Caco-2 (cell line): ENCODE measurements around the gene ZNF438. TPM values are rescaled to one million over a fixed set of nuclear protein-coding genes. Genes with fewer than 3 reads are reported as not detected.

ENCODE experiments used
- BruUV-seq: library from RNA; stranded (reverse); fragments of 400-500 nt; replicated peaks from 2 replicates; lab custom pipeline; 2021; lab: Mats Ljungman, UMichigan
- CTCF ChIA-PET: fragments of 300-600 bp; sonication (Branson Sonifier 250); formaldehyde crosslinking; loops from one replicate; lab custom pipeline; 2022; ENCODE audit warnings: antibody characterized with exemption; lab: Charles Lee
- POLR2A ChIA-PET: fragments of 300-600 bp; sonication (Branson Sonifier 250); formaldehyde crosslinking; loops from one replicate; lab custom pipeline; 2022; ENCODE audit warnings: antibody characterized with exemption; lab: Charles Lee
- DNase-seq, 2 experiments: peaks; one replicate each; pipeline versions ENCODE4 v3.0.0 to v3.0.0-alpha.2; 2020 to 2022
- H3K27me3 ChIP-seq: replicated peaks from 2 replicates; pipeline ENCODE4 v1.6.0; 2011; ENCODE audit warnings: low read length; ENCODE audit not compliant: control insufficient read depth, insufficient read depth
- H3K36me3 ChIP-seq: 2 replicates; pipeline ENCODE4 v1.5.1; 2011; ENCODE audit warnings: low read length; ENCODE audit not compliant: control insufficient read depth, insufficient read depth
- H3K4me1 ChIP-seq: fragments of 250-450 bp; sonication (Bioruptor Pico); 2 replicates; pipeline ENCODE4 v1.5.1; 2020; ENCODE audit warnings: mild to moderate bottlenecking
- H3K4me3 ChIP-seq: 2 replicates; pipeline ENCODE4 v1.5.1; 2011; ENCODE audit warnings: low read depth, mild to moderate bottlenecking, control low read depth, low read length
- H3K9me3 ChIP-seq: fragments of 250-450 bp; sonication (Bioruptor Pico); 2 replicates; pipeline ENCODE4 v1.5.1; 2020; ENCODE audit warnings: mild to moderate bottlenecking, moderate library complexity
- H3K27ac Mint-ChIP-seq: one replicate; pipeline ENCODE4 v1.8.0; 2022; ENCODE audit warnings: mixed read lengths; ENCODE audit not compliant: unreplicated experiment
- H3K27me3 Mint-ChIP-seq: one replicate; pipeline ENCODE4 v1.8.0; 2022; ENCODE audit warnings: mixed read lengths; ENCODE audit not compliant: insufficient read depth, unreplicated experiment
- H3K36me3 Mint-ChIP-seq: one replicate; pipeline ENCODE4 v1.8.0; 2022; ENCODE audit warnings: mild to moderate bottlenecking, mixed read lengths; ENCODE audit not compliant: insufficient read depth, unreplicated experiment
- H3K4me1 Mint-ChIP-seq: one replicate; pipeline ENCODE4 v1.8.0; 2022; ENCODE audit warnings: low read depth, mixed read lengths; ENCODE audit not compliant: unreplicated experiment
- H3K4me3 Mint-ChIP-seq: one replicate; pipeline ENCODE4 v1.8.0; 2022; ENCODE audit warnings: mild to moderate bottlenecking, moderate library complexity, mixed read lengths; ENCODE audit not compliant: unreplicated experiment
- H3K9me3 Mint-ChIP-seq: one replicate; pipeline ENCODE4 v1.8.0; 2022; ENCODE audit warnings: mixed read lengths; ENCODE audit not compliant: unreplicated experiment
- intact Hi-C: fragments of 100-400 bp; cut with micrococcal nuclease; formaldehyde crosslinking; loops from one replicate; pipeline ENCODE4 v1.10.0; 2022; ENCODE audit not compliant: unreplicated experiment
- total RNA-seq: library from RNA; stranded (reverse); gene quantifications from 2 replicates; pipeline ENCODE4 v1.2.3, GENCODE V29; 2022
- TF ChIP-seq, protein P1 (sequence below), 2 experiments: fragments of 200-600 bp in 1 of 2; IDR thresholded peaks; 1 replicate in 1 of 2; 2 replicates in 1 of 2; pipeline versions ENCODE4 v1.5.1 to v1.8.0; 2011 to 2022; ENCODE audit warnings: antibody characterized with exemption in 1 of 2, control low read depth in 1 of 2, inconsistent platforms in 1 of 2, low read depth in 1 of 2, low read length in 1 of 2, mild to moderate bottlenecking in 1 of 2, moderate library complexity in 1 of 2; ENCODE audit not compliant: insufficient read depth in 1 of 2, severe bottlenecking in 1 of 2, unreplicated experiment in 1 of 2

ZNF438 gene
- total RNA-seq, 1 experiment from 2014 or later = 1.00 TPM

GRCh38 chr10:30898964-30899363 lies 132.7 kb downstream of the ZNF438 start:
- BruUV-seq = no TSS peak
- Histone ChIP-seq H3K36me3 (no peaks in the 10 kb centered on the region), H3K4me1 (no peaks in the 10 kb centered on the region), H3K27me3 (no peaks in the 10 kb centered on the region), H3K9me3 (no peaks in the 10 kb centered on the region), H3K4me3 (no peak overlapping the region)
- no peak for DNase-seq
- H3K9me3 Mint-ChIP-seq = no peaks in the 10 kb centered on the region
- ChIA-PET CTCF (no interaction called here), POLR2A (no interaction called here)
- no peak overlapping the region for H3K4me3 Mint-ChIP-seq
- H3K4me1 Mint-ChIP-seq = no peaks in the 10 kb centered on the region
- no peaks in the 10 kb centered on the region for H3K36me3 Mint-ChIP-seq
- H3K27me3 Mint-ChIP-seq = no peaks in the 10 kb centered on the region
- H3K27ac Mint-ChIP-seq = no peak overlapping the region
- intact Hi-C loops = no loop called here
- TF ChIP-seq, protein P1, sequence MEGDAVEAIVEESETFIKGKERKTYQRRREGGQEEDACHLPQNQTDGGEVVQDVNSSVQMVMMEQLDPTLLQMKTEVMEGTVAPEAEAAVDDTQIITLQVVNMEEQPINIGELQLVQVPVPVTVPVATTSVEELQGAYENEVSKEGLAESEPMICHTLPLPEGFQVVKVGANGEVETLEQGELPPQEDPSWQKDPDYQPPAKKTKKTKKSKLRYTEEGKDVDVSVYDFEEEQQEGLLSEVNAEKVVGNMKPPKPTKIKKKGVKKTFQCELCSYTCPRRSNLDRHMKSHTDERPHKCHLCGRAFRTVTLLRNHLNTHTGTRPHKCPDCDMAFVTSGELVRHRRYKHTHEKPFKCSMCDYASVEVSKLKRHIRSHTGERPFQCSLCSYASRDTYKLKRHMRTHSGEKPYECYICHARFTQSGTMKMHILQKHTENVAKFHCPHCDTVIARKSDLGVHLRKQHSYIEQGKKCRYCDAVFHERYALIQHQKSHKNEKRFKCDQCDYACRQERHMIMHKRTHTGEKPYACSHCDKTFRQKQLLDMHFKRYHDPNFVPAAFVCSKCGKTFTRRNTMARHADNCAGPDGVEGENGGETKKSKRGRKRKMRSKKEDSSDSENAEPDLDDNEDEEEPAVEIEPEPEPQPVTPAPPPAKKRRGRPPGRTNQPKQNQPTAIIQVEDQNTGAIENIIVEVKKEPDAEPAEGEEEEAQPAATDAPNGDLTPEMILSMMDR (IDR thresholded peaks at IDR 0.05; ENCODE audit: insufficient read depth in 1 of 2, low read depth in 1 of 2, low read length in 1 of 2, severe bottlenecking in 1 of 2, unreplicated experiment in 1 of 2) = no peak

- intact Hi-C loops = no loop called here
- POLR2A ChIA-PET = no interaction called here
Observed at GRCh38 chr10:30897547-30897946, 134.1 kb downstream of the ZNF438 start.

GRCh38 chr10:30897048-30897447 lies 134.6 kb downstream of the ZNF438 start:
- POLR2A ChIA-PET = no interaction called here
- Mint-ChIP-seq H3K9me3 (no peaks in the 10 kb centered on the region), H3K27ac (no peak overlapping the region), H3K27me3 (peaks cover 3% of the 10 kb centered on the region), H3K4me3 (no peak overlapping the region), H3K4me1 (no peaks in the 10 kb centered on the region), H3K36me3 (no peaks in the 10 kb centered on the region)
- no peaks in the 10 kb centered on the region for H3K27me3 ChIP-seq
- DNase-seq = no peak
- no peaks in the 10 kb centered on the region for H3K4me1 ChIP-seq
- TF ChIP-seq, protein P1 (IDR thresholded peaks at IDR 0.05; ENCODE audit: insufficient read depth in 1 of 2, low read depth in 1 of 2, low read length in 1 of 2, severe bottlenecking in 1 of 2, unreplicated experiment in 1 of 2) = no peak
- intact Hi-C loops = no loop called here
- CTCF ChIA-PET = no interaction called here
- no peak overlapping the region for H3K4me3 ChIP-seq
- H3K9me3 ChIP-seq = no peaks in the 10 kb centered on the region
- H3K36me3 ChIP-seq = no peaks in the 10 kb centered on the region
- no TSS peak for BruUV-seq

More at GRCh38 chr10:30897547-30897946, 134.1 kb downstream of the ZNF438 start:
- Histone ChIP-seq H3K27me3 (no peaks in the 10 kb centered on the region), H3K4me3 (no peak overlapping the region), H3K9me3 (no peaks in the 10 kb centered on the region), H3K4me1 (no peaks in the 10 kb centered on the region), H3K36me3 (no peaks in the 10 kb centered on the region)
- no peak overlapping the region for H3K4me3 Mint-ChIP-seq
- no peaks in the 10 kb centered on the region for H3K36me3 Mint-ChIP-seq
- peaks cover 2% of the 10 kb centered on the region for H3K27me3 Mint-ChIP-seq
- no peak for DNase-seq
- BruUV-seq = no TSS peak
- CTCF ChIA-PET = no interaction called here
- H3K4me1 Mint-ChIP-seq = no peaks in the 10 kb centered on the region
- no peak overlapping the region for H3K27ac Mint-ChIP-seq
- H3K9me3 Mint-ChIP-seq = no peaks in the 10 kb centered on the region
- TF ChIP-seq, protein P1 (IDR thresholded peaks at IDR 0.05; ENCODE audit: insufficient read depth in 1 of 2, low read depth in 1 of 2, low read length in 1 of 2, severe bottlenecking in 1 of 2, unreplicated experiment in 1 of 2) = no peak
